Epithelial cell of prostate (primary cell): ENCODE data around the gene ST3GAL3.

Source experiments
- DNase-seq: peaks from one replicate; pipeline ENCODE4 v3.0.0-alpha.2; 2011; ENCODE audit warnings: low read depth, low spot score
- H3K27ac ChIP-seq: fragments of 450-650 bp; 2 replicates; pipeline ENCODE4 v1.5.1; 2017; ENCODE audit warnings: mild to moderate bottlenecking

Gene ST3GAL3, protein sequence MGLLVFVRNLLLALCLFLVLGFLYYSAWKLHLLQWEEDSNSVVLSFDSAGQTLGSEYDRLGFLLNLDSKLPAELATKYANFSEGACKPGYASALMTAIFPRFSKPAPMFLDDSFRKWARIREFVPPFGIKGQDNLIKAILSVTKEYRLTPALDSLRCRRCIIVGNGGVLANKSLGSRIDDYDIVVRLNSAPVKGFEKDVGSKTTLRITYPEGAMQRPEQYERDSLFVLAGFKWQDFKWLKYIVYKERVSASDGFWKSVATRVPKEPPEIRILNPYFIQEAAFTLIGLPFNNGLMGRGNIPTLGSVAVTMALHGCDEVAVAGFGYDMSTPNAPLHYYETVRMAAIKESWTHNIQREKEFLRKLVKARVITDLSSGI

DNA sequence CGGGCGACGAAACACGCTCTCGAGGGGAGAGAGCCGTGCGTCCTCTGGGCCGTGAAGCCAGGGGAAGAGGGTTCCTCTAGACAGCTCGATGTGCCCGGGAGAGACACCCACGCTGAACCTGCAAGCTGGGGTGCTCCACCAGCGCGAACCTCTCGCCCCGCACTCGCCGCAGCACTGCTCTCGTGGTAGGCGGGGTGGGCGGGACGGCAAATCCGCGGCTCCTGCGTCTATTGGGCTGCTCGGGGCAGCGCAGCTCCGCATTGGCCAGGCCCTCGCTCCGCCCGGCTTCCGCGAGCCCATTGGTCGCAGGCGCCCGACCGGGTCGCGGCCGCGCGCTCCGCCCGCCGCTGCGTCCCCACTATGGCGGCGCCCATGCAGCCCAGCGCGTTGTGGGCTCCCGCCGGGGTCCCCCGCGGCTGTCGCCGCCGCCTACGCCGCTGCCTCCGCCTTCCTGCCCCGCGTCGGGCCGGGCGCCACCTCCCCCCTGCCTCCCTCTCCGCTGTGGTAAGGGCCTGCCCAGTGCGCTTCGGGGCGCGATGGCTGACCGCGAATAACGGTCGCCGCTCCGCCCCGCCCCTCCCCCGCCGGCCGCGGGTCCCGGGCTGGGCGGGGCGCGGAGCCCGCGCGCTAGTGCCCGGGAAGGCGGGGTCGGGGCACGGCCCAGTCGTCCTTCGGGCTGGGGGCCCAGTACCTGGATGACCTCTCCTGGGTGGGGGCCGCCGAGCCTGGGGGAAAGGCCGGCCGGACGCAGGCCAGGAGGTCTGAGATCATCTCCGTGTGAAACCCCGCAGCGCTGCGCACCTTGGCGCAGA lies at the start of gene ST3GAL3:
ST3GAL3 (plus strand) TSS at position 347 of the 812 bp plus-strand sequence. CDS start 28,727 bp downstream, outside the sequence.
- DNase-seq, result peak; percentile 66
- peak within 1 kb of the TSS; percentile 52 for H3K27ac ChIP-seq

DNA sequence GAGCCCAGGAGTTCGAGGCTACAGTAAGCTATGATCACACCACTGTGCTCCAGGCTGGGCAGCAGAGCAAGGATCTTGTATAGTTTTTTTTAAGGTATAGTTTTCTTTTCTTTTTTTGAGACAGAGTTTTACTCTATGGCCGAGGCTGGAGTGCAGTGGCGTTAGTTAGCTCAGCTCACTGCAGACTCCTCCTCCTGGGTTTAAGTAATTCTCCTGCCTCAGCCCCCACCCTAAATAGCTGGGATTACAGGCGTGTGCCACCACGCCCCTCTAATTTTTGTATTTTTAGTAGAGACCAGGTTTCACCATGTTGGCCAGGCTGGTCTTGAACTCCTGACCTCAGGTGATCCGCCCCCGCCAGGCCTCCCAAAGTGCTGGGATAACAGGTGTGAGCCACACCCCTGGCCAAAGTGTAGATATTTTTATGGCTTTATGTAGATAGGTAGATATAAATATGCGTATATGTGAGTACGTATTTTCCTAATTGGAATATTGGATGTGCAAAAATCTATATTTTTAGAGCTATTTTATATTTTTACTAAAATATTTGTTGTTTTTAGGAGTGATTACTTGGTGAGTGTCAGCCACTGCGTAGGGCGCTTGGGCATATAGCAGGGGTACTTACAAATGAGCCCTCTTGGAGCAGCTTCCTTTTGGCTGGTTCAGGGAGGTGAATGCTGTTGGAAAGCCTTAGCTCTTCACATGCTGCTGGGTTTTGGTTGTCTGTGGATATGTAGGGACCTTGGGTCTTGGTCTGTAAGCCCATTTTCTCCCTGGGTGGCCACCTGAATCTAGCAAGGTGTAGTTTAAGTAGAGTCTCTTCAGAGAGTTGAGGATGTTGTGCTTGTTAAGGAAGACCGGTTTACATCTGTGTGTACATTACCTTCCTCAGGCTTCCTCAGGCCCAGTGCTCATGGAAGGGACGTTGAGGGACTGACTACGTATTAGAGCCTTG lies 47.8 kb upstream of the ST3GAL3 start:
- no peak for DNase-seq

DNA sequence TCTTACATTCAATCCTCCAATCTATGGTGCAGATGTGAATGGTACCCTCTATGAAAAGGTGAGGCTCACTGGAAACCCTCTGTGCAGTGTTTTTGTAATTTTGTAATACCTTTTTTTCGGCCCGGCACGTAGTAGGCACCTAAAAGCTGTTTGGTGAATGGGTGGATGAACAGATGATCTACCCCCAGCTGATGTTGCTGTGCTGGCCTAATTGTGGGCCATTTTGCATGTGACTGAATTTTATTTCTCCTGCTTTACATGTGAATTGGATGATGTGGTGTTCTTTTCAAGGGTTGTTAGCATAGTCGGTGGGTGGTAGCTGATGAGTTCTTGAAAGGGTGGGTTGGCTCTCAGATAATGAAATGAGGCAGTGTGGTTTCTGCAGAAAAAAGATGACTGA lies 47.0 kb upstream of the ST3GAL3 start:
- no peak for DNase-seq
- no peak overlapping the region for H3K27ac ChIP-seq

More for the DNA sequence above, 47.8 kb upstream of the ST3GAL3 start:
- no peak overlapping the region for H3K27ac ChIP-seq

DNA sequence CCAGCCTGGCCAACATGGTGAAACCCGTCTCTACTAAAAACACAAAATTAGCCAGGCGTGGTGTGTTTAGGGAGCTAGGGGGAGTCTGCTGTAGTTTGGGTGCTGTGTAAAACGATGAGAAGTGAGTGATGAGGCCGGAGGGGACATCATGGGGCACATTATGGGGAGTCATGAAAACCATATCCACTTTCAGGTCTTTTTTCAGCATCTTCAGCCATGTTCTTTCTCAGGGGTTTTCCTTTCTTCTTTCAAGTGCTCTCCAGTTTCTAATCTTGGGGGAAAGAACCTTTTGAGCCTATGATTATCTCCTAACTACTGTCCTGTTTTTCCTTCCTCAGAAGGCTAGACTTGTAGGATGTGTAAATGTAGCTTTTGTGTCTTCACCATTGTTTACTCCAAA lies 43.0 kb upstream of the ST3GAL3 start:
- no peak overlapping the region for H3K27ac ChIP-seq
- DNase-seq, result no peak

DNA sequence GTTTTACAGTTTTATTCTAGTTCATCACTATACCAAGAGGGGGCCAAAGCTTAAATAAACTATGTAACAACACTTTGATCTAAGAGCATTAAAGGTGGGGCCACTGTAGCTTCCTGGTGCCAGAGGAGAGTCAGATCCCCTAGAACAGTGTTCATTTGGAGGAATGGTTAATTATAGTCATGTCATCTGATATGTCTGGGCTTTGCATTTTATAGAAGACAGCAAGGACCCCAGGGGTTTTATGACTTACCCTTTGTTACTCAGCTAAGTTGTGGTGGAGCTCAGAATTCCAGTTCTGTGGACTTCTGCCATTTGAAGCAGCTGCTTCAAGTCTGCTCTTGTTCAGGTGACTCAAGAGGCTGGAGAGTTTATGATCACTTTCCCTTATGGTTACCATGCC lies 40.7 kb upstream of the ST3GAL3 start:
- H3K27ac ChIP-seq, result peak overlapping the region; percentile 69
- peak; percentile 92 for DNase-seq

DNA sequence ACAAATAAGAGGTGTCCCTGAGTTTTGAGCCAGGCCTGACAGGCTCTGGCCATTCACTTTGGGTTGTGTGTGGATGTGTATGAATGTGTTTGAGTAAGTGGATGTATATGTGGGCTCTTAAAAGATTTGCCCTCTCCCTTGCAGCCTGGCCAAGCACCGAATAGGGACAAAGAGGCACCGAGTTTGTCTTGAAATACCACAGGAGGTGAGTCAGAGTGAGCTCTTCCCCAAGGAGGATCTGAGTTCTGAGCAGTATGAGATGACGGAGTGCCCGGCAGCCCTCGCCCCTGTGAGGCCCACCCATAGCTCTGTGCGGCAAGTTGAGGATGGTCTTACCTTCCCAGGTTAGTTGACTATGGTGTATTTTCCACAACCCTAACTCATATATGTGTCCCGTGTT lies 38.4 kb upstream of the ST3GAL3 start:
- no peak overlapping the region for H3K27ac ChIP-seq
- DNase-seq, result no peak

DNA sequence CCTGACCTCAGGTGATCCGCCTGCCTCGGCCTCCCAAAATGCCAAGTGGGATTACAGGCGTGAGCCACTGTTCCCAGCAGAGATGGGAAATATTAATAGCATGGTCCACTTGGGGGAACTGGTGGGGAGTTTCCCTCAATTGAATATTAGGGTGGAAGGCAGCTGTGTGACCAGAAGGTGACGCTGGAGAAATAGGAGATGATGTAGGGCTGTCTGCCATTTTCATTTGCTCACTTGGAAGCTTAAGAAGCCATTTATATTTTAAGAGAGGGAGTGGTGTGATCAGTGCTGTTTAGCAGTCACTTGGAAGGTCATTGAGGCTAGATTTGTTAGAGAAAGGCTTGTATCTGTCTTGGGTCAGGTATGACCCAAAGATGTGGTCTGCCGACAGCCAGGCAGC lies 37.5 kb upstream of the ST3GAL3 start:
- no peak for DNase-seq
- H3K27ac ChIP-seq, result no peak overlapping the region

DNA sequence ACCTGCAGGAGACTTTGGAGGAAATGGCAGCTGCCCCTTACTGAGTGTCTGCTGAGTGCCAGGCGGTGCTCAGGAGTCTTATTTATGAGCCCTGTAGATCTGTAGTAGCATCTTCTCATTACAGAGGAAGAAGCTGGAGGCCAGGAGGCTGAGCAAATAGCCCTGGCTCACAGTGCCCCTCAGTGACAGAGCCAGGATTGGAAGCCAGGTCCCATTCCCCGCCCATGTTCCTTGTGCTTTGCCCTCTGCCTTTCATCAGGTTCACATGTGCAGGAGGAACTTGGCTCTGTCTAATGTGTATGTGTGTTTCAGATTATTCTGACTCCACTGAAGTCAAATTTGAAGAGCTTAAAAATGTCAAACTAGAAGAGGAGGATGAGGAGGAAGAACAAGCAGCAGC lies 36.1 kb upstream of the ST3GAL3 start:
- H3K27ac ChIP-seq, result no peak overlapping the region
- no peak for DNase-seq

DNA sequence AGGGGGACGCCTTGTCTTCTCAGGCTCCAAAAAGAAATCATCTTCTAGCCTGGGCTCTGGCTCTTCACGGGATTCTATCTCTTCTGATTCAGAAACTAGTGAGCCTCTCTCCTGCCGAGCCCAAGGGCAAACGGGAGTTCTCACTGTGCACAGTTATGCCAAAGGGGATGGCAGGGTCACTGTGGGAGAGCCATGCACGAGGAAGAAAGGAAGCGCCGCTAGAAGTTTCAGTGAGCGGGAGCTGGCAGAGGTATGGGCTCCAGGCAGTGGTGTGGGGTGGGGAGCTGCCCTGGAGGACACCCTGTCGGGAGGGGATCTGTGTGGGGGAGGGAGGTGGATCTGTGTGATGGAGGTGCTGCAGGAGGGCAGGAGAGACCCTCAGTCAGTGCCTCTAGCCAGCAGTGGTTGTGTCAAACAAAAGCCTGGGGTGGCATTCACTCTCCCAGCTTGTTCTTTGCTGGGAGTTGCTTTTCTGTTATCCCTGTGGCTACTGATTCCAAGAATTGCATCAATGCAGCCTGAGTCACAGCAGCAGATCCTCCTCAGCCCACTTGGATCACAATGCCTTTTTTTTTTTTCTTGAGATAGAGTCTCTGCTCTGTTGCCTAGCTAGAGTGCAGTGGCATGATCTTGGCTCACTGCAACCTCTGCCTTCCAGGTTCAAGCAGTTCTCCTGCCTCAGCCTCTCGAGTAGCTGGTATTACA lies 35.6 kb upstream of the ST3GAL3 start:
- no peak overlapping the region for H3K27ac ChIP-seq
- no peak for DNase-seq

DNA sequence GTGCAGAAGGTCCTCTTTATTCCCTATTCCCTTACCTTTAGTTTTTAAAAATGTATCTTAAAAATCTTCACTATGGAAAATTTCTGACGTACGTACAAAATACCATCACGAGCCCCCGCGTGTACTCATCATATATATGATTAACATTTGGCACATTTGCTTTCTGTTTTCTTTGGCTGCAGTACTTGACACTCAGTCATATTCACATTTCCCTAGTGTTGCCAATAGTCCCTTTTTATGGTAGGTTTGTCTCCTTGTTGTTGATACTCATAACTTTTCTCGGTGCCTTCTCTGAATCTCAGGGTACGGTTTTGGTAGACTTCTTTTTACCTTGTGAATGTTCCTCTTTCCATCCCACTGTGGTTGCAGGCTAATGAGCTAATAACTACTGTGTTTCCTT lies 34.1 kb upstream of the ST3GAL3 start:
- DNase-seq, result no peak
- no peak overlapping the region for H3K27ac ChIP-seq

DNA sequence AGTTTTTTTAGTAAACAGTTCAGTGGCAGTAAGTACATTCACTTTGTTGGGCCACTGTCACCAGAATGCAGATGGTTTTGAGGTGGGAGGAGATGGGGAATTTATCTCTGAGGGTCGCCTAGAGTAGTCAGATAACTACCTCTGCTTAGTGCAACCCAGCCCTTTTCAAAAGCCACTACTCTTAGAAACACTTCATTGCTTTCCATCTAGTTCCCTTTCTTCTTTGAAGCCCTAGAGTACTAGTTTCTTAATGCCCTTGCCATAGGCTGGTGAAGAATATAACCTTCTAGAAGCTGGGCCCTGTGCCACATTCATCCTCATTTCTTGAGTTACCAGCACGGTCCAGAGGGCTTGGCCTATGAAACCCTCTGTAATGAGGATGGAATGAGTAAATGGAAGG lies 28.4 kb upstream of the ST3GAL3 start:
- DNase-seq, result no peak
- no peak overlapping the region for H3K27ac ChIP-seq

DNA sequence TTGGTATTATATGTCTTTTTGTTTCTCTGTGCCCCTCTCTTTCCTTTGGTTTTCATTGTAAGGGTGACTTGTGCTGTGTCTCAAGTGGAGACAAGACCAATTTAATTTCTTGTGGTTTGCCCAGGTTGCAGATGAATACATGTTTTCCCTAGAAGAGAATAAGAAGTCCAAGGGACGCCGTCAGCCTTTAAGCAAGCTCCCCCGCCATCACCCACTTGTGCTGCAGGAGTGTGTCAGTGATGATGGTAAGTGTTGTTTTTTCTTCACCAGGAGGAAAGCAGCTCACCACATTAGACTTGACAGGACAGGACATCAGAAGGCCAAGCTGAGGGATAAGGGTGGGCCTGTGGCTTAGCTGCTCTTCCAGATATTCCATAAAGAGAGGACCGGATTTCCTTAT lies 23.8 kb upstream of the ST3GAL3 start:
- no peak overlapping the region for H3K27ac ChIP-seq
- DNase-seq, result no peak

DNA sequence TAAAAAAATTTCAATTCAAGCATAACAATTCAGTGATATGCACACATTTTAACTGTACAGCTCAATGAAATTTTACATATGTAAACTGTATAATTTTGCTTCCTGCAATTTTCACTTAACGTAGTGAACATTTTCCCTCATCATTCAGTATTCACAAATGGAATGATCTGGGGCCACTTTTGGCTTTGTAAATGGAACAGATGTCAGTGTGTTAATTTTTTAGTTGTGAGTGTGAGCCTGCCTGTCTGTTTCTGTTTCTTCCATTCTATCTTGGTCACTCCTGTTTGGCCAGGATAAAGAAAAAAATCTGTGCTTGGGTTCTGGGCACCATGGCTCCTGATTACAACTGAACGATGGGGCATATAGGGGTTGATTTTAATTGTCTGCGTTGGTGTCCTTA lies 20.5 kb upstream of the ST3GAL3 start:
- H3K27ac ChIP-seq, result no peak overlapping the region
- no peak for DNase-seq

DNA sequence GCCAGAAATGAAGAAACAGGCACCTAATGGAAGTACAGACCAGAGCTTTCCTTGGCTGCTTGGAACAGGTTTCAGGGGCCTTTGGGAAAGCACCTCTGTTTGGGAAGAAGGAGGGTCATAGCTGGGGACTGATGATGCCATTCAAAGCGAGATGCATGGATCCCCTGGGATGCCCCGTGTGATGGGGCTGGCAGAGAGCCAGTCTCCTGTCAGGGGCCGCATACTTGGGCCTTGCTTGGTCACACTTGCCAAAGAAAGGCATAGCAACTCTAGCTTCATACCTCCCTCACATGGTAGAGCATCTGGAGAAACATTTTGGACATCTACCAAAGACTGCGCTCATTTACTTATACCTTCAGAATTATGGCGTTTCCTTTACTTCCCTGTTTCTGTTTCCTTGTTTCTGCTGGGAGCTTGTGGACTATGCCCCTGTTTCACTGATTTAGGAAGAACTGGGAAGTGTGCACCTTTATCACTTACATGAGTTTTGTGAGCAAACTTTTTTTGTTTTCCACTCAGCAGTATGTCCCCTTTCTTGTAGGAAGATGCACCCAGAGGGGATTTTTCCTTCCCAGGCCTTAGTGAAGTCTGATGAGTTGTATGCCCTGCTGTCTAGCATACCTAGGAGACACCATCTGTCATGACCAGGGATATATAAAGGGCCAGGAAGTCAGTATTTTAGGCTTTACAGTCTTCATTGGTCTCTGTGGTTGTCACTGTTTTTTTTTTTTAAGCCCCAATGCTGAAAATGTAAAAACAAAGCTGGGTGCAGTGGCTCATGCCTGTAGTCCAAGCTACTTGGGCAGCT lies 19.8 kb upstream of the ST3GAL3 start:
- no peak overlapping the region for H3K27ac ChIP-seq
- DNase-seq, result no peak

DNA sequence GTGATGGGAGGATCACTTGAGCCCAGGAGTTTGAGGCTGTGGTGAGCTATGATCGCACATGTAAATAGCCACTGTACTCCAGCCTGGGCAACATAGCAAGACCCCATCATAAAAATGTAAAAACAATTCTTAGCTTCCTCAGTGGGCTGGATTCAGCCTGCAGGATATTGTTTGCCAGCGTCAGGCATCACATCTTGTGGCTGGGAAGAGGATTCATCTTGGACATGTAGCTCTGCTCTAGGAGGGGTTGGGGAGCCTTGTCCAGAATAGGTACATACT lies 19.3 kb upstream of the ST3GAL3 start:
- H3K27ac ChIP-seq, result peak overlapping the region; percentile 26

DNA sequence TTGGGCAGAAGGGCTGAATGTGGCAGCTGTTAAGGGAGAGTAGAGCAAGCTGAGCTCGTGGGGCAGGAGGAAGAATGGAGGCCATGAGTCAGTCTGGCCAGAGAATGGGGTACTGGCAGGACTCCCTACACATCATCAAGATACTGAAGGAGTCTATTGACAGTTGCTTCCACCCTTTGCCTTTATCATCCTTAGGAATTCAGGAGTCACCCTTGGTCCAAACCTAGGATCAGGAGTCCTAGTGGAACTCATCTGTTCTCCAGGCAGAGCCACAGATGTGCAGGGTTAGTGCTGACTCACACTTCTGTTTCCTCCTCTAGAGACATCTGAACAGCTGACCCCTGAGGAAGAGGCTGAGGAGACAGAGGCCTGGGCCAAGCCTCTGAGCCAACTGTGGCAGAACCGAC lies 18.7 kb upstream of the ST3GAL3 start:
- DNase-seq, result no peak
- H3K27ac ChIP-seq, result peak overlapping the region; percentile 26

More for the DNA sequence above, 19.3 kb upstream of the ST3GAL3 start:
- DNase-seq, result no peak

DNA sequence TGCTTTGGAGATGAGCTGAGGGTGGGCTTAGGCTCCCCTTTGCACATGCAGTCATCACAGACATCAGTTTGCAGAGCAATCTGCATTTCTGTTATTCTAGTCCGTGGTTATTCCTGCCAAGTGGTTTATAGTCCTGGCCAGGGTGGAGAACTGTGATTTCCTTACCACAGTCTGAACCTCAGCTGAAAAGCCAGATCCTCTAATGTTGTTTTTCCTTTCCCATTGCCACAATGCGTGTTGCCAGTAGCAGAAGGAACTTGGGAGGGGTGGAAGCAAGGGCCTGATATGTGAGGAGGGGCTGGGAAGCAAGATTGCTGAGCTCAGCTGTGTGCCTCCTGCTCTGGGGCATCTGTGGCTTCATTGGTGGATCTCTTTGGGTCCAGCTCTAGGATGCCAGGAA lies 18.0 kb upstream of the ST3GAL3 start:
- DNase-seq, result no peak
- no peak overlapping the region for H3K27ac ChIP-seq

DNA sequence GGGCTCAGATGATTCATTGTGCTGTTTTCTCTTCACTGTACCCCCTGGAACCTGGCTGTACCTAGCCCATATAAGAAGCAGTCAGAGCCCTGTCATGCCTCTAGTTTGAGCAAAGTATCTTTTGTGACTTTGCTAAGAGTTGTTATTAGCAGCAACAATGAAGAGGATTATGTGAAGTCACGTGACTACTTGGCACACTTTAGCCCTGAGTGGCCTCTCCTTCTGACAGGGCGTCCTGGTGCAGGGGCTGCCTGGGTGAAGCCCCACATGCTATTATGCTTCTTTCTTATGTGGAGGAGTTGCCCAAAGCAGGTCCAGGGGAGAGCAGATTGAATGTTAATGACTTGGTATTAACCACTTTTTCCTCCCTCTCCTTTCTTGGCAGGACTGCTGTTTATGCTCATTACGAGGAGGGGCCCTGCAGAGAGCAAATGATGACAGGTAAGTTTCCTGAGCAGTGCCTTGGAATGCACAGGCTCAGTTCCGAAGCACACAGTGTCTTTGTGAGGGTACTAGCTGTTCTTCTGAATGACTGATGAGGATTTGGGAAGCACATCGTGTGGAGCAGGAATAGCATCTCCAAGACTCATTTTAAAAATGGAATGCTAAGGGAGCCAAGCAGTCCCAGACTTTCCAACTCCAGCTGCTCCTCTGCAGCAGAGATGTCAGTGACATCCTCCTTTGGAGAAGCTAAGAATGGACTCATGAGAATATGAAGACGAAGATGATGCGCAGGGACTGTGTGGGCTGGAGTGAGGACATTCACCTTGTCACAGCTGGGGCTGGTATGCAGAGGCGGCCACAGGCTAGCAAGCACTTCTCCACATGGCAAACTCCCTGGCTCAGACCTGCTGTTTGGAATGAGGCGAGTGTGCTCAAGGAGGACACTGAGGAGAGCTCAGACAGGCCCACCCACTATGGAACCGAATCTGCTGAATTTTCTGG lies 15.2 kb upstream of the ST3GAL3 start:
- no peak overlapping the region for H3K27ac ChIP-seq
- no peak for DNase-seq
